Heart right ventricle (tissue), 16 donors: Measurements from ENCODE around the gene TMEM139. TPM values are rescaled to one million over a fixed set of nuclear protein-coding genes. Genes with fewer than 3 reads are reported as not detected.
"Not testable (repeated sequence)": the region's sequence is repeated elsewhere in the genome, so short reads cannot be mapped to it uniquely, and the experiment has no call there.

ENCODE experiments used
- ATAC-seq, 8 donors: fragments of 200-7000 bp; cut with Tn5 transposase; one replicate each; pipeline ENCODE4 v1.9.1; 2020; ENCODE audit warnings: mild to moderate bottlenecking in 8 of 8, moderate library complexity in 8 of 8, moderate number of reproducible peaks in 1 of 8
- DNase-seq, 2 donors: peaks; one replicate each; pipeline ENCODE4 v3.0.0-alpha.2; 2020
- H3K27ac ChIP-seq, 10 donors: fragments of 200-600 bp; sonication (generic) in 2 of 10; one replicate each; pipeline versions ENCODE4 v1.5.0 to v1.8.0; 2020 to 2022; ENCODE audit warnings: mild to moderate bottlenecking in 3 of 10
- H3K27me3 ChIP-seq, 7 donors: fragments of 200-600 bp; one replicate each; pipeline ENCODE4 v1.8.0; 2021 to 2022; ENCODE audit warnings: mild to moderate bottlenecking in 2 of 7
- H3K36me3 ChIP-seq, 9 donors: fragments of 200-600 bp; sonication (generic) in 1 of 9; one replicate each; pipeline versions ENCODE4 v1.5.0 to v1.8.0; 2020 to 2022; ENCODE audit warnings: mild to moderate bottlenecking in 2 of 9
- H3K4me1 ChIP-seq, 9 donors: fragments of 200-600 bp; sonication (generic) in 1 of 9; one replicate each; pipeline versions ENCODE4 v1.5.0 to v1.8.0; 2020 to 2022; ENCODE audit warnings: mild to moderate bottlenecking in 4 of 9
- H3K4me3 ChIP-seq, 10 donors: fragments of 200-600 bp; sonication (generic) in 2 of 10; one replicate each; pipeline versions ENCODE4 v1.5.0 to v1.8.0; 2020 to 2022; ENCODE audit warnings: mild to moderate bottlenecking in 7 of 10, moderate library complexity in 2 of 10
- H3K9me3 ChIP-seq, 11 donors: fragments of 200-600 bp in 10 of 11; sonication (generic) in 2 of 11; one replicate each; pipeline versions ENCODE4 v1.5.0 to v1.8.0; 2013 to 2022; ENCODE audit warnings: mild to moderate bottlenecking in 2 of 11, control low read depth in 1 of 11, moderate library complexity in 1 of 11
- WGBS, 2 donors: extraction: QIAGEN DNeasy Blood & Tissue Kit; methylation state at CpG; one replicate each; pipeline ENCODE4 v1.1.7; 2013; ENCODE audit warnings: inconsistent platforms in 1 of 2; 5-methylcytosine and 5-hydroxymethylcytosine counted together
- intact Hi-C, 10 donors: fragments of 100-400 bp; cut with DNase I; formaldehyde crosslinking; loops; one replicate each; pipeline versions ENCODE4 v1.11.1 to v1.14.2; 2022
- polyA plus RNA-seq, 2 donors: library from polyadenylated mRNA; stranded (reverse); fragments of 200-250 nt; gene quantifications; one replicate each; pipeline ENCODE4 v1.2.3, GENCODE V29; 2013
- total RNA-seq, 10 donors: library from RNA; stranded (reverse); fragmentation: NEBNext Ultra II Directional in 3 of 10; extraction: Animal tissue kit (Norgen Biotek cat#: 25700) in 3 of 10; gene quantifications; one replicate each; pipeline versions ENCODE4 v1.2.1 to v1.2.4, GENCODE V29; 2021 to 2023
- TF ChIP-seq, protein P1 (sequence below), 9 donors: fragments of 200-600 bp; sonication (generic) in 2 of 9; IDR thresholded peaks; one replicate each; pipeline versions ENCODE4 v1.5.0 to v1.8.0; 2021 to 2022; ENCODE audit warnings: antibody characterized with exemption in 9 of 9, mild to moderate bottlenecking in 5 of 9, moderate library complexity in 1 of 9
- donor health status: Arrhythmogenic right ventricular cardiomyopathy.
- donor health status: ischemic (EF 13 %, LVEDD 7.1; RV severe dilation, severe dysfunction).
- donor health status: healthy with polysubstance abuse.
- donor health status: DM: no; HTN: yes; CAD: no.
- donor health status: DM: no; HTN: no; CAD: no.
- donor health status: ischemic (EF 25% LVEDD 6.9; RV normal size, moderate dysfunction).
- donor health status: ischemic (EF 25% LVEDD 5.7; RV mildly dilated, moderate dysfunction).
- donor health status: healthy.
- donor health status: DM: yes; HTN: yes; CAD: no.
- donor health status: Ischemic cardiomyopathy.
- donor health status: ischemic (EF 35%, LVEDD 5.7; RV mildly dilated, moderate dysfunction).
- donor health status: nonischemic (EF 11% LVEDD 7.7; RV severe dilation, severe dysfunction).
- donor health status: DM: yes; HTN: yes; CAD: no.
- donor health status: PGD.
- donor health status: ischemic (EF 29% LVEDD 5.4; RV normal size, mild dysfunction).
- donor health status: nonischemic (EF 23%, LVEDD 6.1; RV moderate dilation, normal function).

Gene TMEM139
- total and polyA plus RNA-seq, 12 donors: 2.6 to 18.0 (median 11.1) TPM

GRCh38 chr7:143287935-143288826 is 3.4 kb downstream of the TMEM139 start, which contains the start of gene CASP2:
TSS of gene CASP2 (plus strand) at chr7:143288351. CDS start at chr7:143288456, 105 bp downstream.
- Histone ChIP-seq H3K4me1 (peaks cover 0 to 68% (median 41%) of the 10 kb centered on the region in 9 donors), H3K4me3 (peak within 1 kb of the TSS; percentile 85 to 100 (median 96)), H3K36me3 (peaks cover 0 to 31% (median 12%) of the 10 kb centered on the region in 9 donors), H3K9me3 (no peaks in the 10 kb centered on the region), H3K27ac (peak within 1 kb of the TSS; percentile 82 to 99 (median 96)), H3K27me3 (no peaks in the 10 kb centered on the region)
- TF ChIP-seq, protein P1, sequence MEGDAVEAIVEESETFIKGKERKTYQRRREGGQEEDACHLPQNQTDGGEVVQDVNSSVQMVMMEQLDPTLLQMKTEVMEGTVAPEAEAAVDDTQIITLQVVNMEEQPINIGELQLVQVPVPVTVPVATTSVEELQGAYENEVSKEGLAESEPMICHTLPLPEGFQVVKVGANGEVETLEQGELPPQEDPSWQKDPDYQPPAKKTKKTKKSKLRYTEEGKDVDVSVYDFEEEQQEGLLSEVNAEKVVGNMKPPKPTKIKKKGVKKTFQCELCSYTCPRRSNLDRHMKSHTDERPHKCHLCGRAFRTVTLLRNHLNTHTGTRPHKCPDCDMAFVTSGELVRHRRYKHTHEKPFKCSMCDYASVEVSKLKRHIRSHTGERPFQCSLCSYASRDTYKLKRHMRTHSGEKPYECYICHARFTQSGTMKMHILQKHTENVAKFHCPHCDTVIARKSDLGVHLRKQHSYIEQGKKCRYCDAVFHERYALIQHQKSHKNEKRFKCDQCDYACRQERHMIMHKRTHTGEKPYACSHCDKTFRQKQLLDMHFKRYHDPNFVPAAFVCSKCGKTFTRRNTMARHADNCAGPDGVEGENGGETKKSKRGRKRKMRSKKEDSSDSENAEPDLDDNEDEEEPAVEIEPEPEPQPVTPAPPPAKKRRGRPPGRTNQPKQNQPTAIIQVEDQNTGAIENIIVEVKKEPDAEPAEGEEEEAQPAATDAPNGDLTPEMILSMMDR (IDR thresholded peaks at IDR 0.05): peak in 7 of 9 donors; percentile 26 to 66 (median 51)
- ATAC-seq: peak; percentile 96 to 99 (median 97)
- intact Hi-C loops: loop anchor here in 3 of 10 donors (1.0 to 5.0 kb wide), 2 partner anchors 25 to 46 kb away; partner anchors contain the start of gene GSTK1 (in 1 of the 3)
- 1 to 2% methylated on average over 84 of the region's 84 CpGs for WGBS, 2 donors
- DNase-seq: peak; percentile 98 to 99

DNA sequence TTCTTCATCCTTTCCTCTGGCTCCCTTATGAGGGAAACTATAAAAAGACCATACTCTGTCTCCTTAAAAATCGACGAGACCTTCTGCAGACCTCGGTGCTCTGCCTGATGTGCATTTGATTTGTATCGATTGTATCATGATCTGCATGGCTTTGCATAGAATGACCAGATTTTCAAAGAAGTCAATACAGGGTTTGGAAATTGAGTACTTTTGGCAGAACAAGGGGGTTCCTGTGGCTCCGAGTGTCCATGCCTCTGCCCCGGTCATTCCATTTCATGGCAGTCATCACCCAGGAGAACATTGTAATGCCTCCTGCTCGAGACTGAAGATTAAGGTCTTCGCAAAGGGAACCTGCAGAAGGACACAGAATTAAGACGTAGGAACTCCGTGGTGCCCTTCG is 4.1 kb downstream of the TMEM139 start:
- peaks cover 0 to 38% (median 17%) of the 10 kb centered on the region in 9 donors for H3K36me3 ChIP-seq
- intact Hi-C loops: loop anchor here in 3 of 10 donors (1.0 to 5.0 kb wide), 2 partner anchors 26 to 47 kb away; partner anchors contain the start of gene GSTK1 (in 1 of the 3)
- DNase-seq: no peak
- 3% methylated on average over 11 of the region's 11 CpGs for WGBS, 2 donors
- TF ChIP-seq, protein P1 (IDR thresholded peaks at IDR 0.05): no peak
- H3K4me3 ChIP-seq: peak overlapping the region; percentile 85 to 100 (median 96)
- H3K27ac ChIP-seq: peak overlapping the region; percentile 82 to 99 (median 96)
- H3K4me1 ChIP-seq: peaks cover 0 to 61% (median 41%) of the 10 kb centered on the region in 9 donors
- no peaks in the 10 kb centered on the region for H3K9me3 ChIP-seq
- H3K27me3 ChIP-seq: no peaks in the 10 kb centered on the region
- no peak for ATAC-seq

GRCh38 chr7:143289421-143289820 is 4.7 kb downstream of the TMEM139 start:
- DNase-seq (no peak), ATAC-seq (no peak)
- Histone ChIP-seq H3K9me3 (no peaks in the 10 kb centered on the region), H3K36me3 (peaks cover 0 to 43% (median 23%) of the 10 kb centered on the region in 9 donors), H3K4me3 (peak overlapping the region; percentile 85 to 100 (median 96)), H3K27ac (peak overlapping the region in 8 of 10 donors; percentile 91 to 99 (median 96)), H3K4me1 (peaks cover 0 to 56% (median 40%) of the 10 kb centered on the region in 9 donors), H3K27me3 (no peaks in the 10 kb centered on the region)
- TF ChIP-seq, protein P1 (IDR thresholded peaks at IDR 0.05): no peak
- intact Hi-C loops: loop anchor here in 2 of 10 donors (5.0 kb wide), 1 partner anchor 47 kb away; no protein-coding TSS in a partner anchor
- 30 to 31% methylated on average over 6 of the region's 6 CpGs for WGBS, 2 donors

GRCh38 chr7:143289888-143290287 is 5.1 kb downstream of the TMEM139 start:
- 52 to 65% methylated on average over 4 of the region's 4 CpGs for WGBS, 2 donors
- not testable (repeated sequence) for ATAC-seq, H3K27me3 ChIP-seq, DNase-seq, H3K9me3 ChIP-seq
- peak overlapping the region in 2 of 10 donors; percentile 96 for H3K27ac ChIP-seq
- intact Hi-C loops: loop anchor here in 2 of 10 donors (5.0 kb wide), 1 partner anchor 48 kb away; no protein-coding TSS in a partner anchor
- peaks cover 0 to 54% (median 39%) of the 10 kb centered on the region in 9 donors for H3K4me1 ChIP-seq
- peak overlapping the region in 7 of 10 donors; percentile 90 to 100 (median 97) for H3K4me3 ChIP-seq
- peaks cover 0 to 48% (median 28%) of the 10 kb centered on the region in 9 donors for H3K36me3 ChIP-seq
